Calu3 (cell line): ENCODE results near the gene OTC. TPM values are rescaled to one million over a fixed set of nuclear protein-coding genes. Genes with fewer than 3 reads are reported as not detected.

Experiments used
- BruUV-seq: library from RNA; stranded (reverse); fragments of 400-500 nt; replicated peaks from 2 replicates; lab custom pipeline; 2021; lab: Mats Ljungman, UMichigan
- CTCF ChIA-PET: fragments of 300-600 bp; sonication (Branson Sonifier 250); formaldehyde crosslinking; loops from one replicate; lab custom pipeline; 2022; ENCODE audit warnings: antibody characterized with exemption; lab: Charles Lee
- DNase-seq: peaks from one replicate; pipeline ENCODE4 v3.0.0; 2022
- H3K27ac Mint-ChIP-seq: one replicate; pipeline ENCODE4 v1.8.0; 2022; ENCODE audit warnings: mixed read lengths; ENCODE audit not compliant: unreplicated experiment
- H3K27me3 Mint-ChIP-seq: one replicate; pipeline ENCODE4 v1.8.0; 2022; ENCODE audit warnings: mixed read lengths; ENCODE audit not compliant: unreplicated experiment
- H3K36me3 Mint-ChIP-seq: one replicate; pipeline ENCODE4 v1.8.0; 2022; ENCODE audit warnings: mild to moderate bottlenecking, moderate library complexity, mixed read lengths; ENCODE audit not compliant: insufficient read depth, unreplicated experiment
- H3K4me1 Mint-ChIP-seq: one replicate; pipeline ENCODE4 v1.8.0; 2022; ENCODE audit warnings: mild to moderate bottlenecking, low read depth, mixed read lengths; ENCODE audit not compliant: unreplicated experiment
- H3K4me3 Mint-ChIP-seq: one replicate; pipeline ENCODE4 v1.8.0; 2022; ENCODE audit warnings: mild to moderate bottlenecking, low read depth, moderate library complexity, mixed read lengths; ENCODE audit not compliant: unreplicated experiment
- H3K9me3 Mint-ChIP-seq: one replicate; pipeline ENCODE4 v1.8.0; 2022; ENCODE audit warnings: low read depth, mixed read lengths; ENCODE audit not compliant: unreplicated experiment
- intact Hi-C: fragments of 100-400 bp; cut with micrococcal nuclease; formaldehyde crosslinking; loops from one replicate; pipeline ENCODE4 v1.10.0; 2022; ENCODE audit not compliant: unreplicated experiment
- total RNA-seq: library from RNA; stranded (reverse); gene quantifications from 2 replicates; pipeline ENCODE4 v1.2.3, GENCODE V29; 2022
- TF ChIP-seq, protein P1 (sequence below): fragments of 200-600 bp; IDR thresholded peaks from one replicate; pipeline ENCODE4 v1.8.0; 2022; ENCODE audit warnings: antibody characterized with exemption; ENCODE audit not compliant: unreplicated experiment

OTC gene
- total RNA-seq, 1 experiment from 2014 or later = not detected

GRCh38 chrX:38327775-38328081 lies 24.7 kb upstream of the OTC start:
- Mint-ChIP-seq H3K4me1 (peaks cover 20% of the 10 kb centered on the region), H3K27me3 (no peaks in the 10 kb centered on the region), H3K4me3 (peak overlapping the region; percentile 90), H3K36me3 (peaks cover 16% of the 10 kb centered on the region), H3K9me3 (no peaks in the 10 kb centered on the region), H3K27ac (peak overlapping the region; percentile 91)
- TF ChIP-seq, protein P1, sequence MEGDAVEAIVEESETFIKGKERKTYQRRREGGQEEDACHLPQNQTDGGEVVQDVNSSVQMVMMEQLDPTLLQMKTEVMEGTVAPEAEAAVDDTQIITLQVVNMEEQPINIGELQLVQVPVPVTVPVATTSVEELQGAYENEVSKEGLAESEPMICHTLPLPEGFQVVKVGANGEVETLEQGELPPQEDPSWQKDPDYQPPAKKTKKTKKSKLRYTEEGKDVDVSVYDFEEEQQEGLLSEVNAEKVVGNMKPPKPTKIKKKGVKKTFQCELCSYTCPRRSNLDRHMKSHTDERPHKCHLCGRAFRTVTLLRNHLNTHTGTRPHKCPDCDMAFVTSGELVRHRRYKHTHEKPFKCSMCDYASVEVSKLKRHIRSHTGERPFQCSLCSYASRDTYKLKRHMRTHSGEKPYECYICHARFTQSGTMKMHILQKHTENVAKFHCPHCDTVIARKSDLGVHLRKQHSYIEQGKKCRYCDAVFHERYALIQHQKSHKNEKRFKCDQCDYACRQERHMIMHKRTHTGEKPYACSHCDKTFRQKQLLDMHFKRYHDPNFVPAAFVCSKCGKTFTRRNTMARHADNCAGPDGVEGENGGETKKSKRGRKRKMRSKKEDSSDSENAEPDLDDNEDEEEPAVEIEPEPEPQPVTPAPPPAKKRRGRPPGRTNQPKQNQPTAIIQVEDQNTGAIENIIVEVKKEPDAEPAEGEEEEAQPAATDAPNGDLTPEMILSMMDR = no peak
- intact Hi-C loops = loop anchor here (1.0 to 2.0 kb wide), 2 partner anchors 67 to 135 kb away; no protein-coding TSS in a partner anchor
- DNase-seq = no peak
- BruUV-seq = no TSS peak
- CTCF ChIA-PET = interaction anchor here (1.0 to 2.2 kb wide), 6 partner anchors 9 to 137 kb away, joined by 3 to 12 read pairs (median 8); no protein-coding TSS in a partner anchor

GRCh38 chrX:38332505-38332904 lies 19.9 kb upstream of the OTC start:
- Mint-ChIP-seq H3K36me3 (peaks cover 2% of the 10 kb centered on the region), H3K27me3 (no peaks in the 10 kb centered on the region), H3K27ac (no peak overlapping the region), H3K4me3 (no peak overlapping the region), H3K9me3 (no peaks in the 10 kb centered on the region), H3K4me1 (peaks cover 5% of the 10 kb centered on the region)
- intact Hi-C loops = no loop called here
- TF ChIP-seq, protein P1 = no peak
- no peak for DNase-seq
- CTCF ChIA-PET = interaction anchor here (0.6 to 0.7 kb wide), 2 partner anchors 49 to 1156 kb away, joined by 4 to 5 read pairs; no protein-coding TSS in a partner anchor
- no TSS peak for BruUV-seq

DNA sequence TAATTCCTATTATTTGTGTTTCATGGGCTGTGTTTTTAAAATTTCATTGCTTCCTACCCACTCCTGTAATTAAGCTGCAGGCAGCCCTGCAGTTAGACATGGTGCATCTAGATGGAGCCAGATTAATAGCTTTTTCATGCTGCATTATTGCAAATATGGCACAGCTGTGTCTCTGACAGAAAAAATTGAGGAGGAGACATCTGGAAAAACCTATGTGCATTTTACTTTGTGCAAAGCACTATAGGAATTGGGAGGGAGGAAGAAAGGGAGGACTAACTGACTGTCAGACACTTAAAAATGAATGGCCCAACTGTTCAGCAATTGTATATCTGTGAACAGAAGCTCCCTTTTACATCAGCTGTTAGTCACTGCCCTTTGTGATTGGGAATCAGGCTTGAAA lies 17.0 kb upstream of the OTC start:
- DNase-seq = no peak
- no TSS peak for BruUV-seq
- TF ChIP-seq, protein P1 = no peak
- Mint-ChIP-seq H3K27me3 (no peaks in the 10 kb centered on the region), H3K36me3 (no peaks in the 10 kb centered on the region), H3K9me3 (no peaks in the 10 kb centered on the region), H3K27ac (no peak overlapping the region), H3K4me3 (no peak overlapping the region), H3K4me1 (no peaks in the 10 kb centered on the region)
- CTCF ChIA-PET = no interaction called here
- intact Hi-C loops = no loop called here

- BruUV-seq = no TSS peak
- CTCF ChIA-PET = no interaction called here
- Mint-ChIP-seq H3K9me3 (no peaks in the 10 kb centered on the region), H3K4me1 (no peaks in the 10 kb centered on the region), H3K36me3 (no peaks in the 10 kb centered on the region), H3K27me3 (no peaks in the 10 kb centered on the region), H3K27ac (no peak overlapping the region), H3K4me3 (no peak overlapping the region)
- intact Hi-C loops = no loop called here
- DNase-seq = no peak
- TF ChIP-seq, protein P1 = no peak
Observed at GRCh38 chrX:38336538-38337240, 15.7 kb upstream of the OTC start.
